Mammary epithelial cell (primary cell): ENCODE measurements around the gene ENOX2.

ENCODE experiments used
- EZH2 ChIP-seq: IDR thresholded peaks from 2 replicates; pipeline ENCODE4 v1.6.1; 2012; ENCODE audit warnings: low read length, inconsistent platforms, borderline replicate concordance
- TF ChIP-seq, protein P1 (sequence below), 2 donors: IDR thresholded peaks in 1 of 2; conservative IDR thresholded peaks in 1 of 2; 2 replicates each; pipeline ENCODE4 v1.5.1; 2011 to 2012; ENCODE audit warnings: inconsistent platforms in 2 of 2, low read length in 2 of 2, mild to moderate bottlenecking in 2 of 2, control low read depth in 1 of 2, low read depth in 1 of 2; ENCODE audit not compliant: insufficient read depth in 1 of 2; ENCODE audit errors: extremely low read depth in 1 of 2

- TF ChIP-seq EZH2 = no peak
- TF ChIP-seq, protein P1, sequence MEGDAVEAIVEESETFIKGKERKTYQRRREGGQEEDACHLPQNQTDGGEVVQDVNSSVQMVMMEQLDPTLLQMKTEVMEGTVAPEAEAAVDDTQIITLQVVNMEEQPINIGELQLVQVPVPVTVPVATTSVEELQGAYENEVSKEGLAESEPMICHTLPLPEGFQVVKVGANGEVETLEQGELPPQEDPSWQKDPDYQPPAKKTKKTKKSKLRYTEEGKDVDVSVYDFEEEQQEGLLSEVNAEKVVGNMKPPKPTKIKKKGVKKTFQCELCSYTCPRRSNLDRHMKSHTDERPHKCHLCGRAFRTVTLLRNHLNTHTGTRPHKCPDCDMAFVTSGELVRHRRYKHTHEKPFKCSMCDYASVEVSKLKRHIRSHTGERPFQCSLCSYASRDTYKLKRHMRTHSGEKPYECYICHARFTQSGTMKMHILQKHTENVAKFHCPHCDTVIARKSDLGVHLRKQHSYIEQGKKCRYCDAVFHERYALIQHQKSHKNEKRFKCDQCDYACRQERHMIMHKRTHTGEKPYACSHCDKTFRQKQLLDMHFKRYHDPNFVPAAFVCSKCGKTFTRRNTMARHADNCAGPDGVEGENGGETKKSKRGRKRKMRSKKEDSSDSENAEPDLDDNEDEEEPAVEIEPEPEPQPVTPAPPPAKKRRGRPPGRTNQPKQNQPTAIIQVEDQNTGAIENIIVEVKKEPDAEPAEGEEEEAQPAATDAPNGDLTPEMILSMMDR (conservative IDR thresholded peaks at IDR 0.05 in 1 of 2, IDR thresholded peaks at IDR 0.05 in 1 of 2; ENCODE audit: extremely low read depth in 1 of 2, insufficient read depth in 1 of 2, low read depth in 1 of 2, low read length in 2 of 2) = no peak
These were observed 7.0 kb downstream of the ENOX2 start for GRCh38 chrX:130896026-130896425.
